Panc1 (cell line): ENCODE data around the gene FGR. TPM values are rescaled to one million over a fixed set of nuclear protein-coding genes. Genes with fewer than 3 reads are reported as not detected.
A peak's percentile ranks its signal among the peaks of the same experiment; 100 is the strongest.

ENCODE experiments used
- ATAC-seq: fragments of 200-7000 bp; cut with Tn5 transposase; 2 replicates; pipeline ENCODE4 v1.9.1; 2020; ENCODE audit warnings: mild to moderate bottlenecking, moderate library complexity
- BruUV-seq: library from RNA; stranded (reverse); fragments of 400-500 nt; replicated peaks from 2 replicates; lab custom pipeline; 2021; lab: Mats Ljungman, UMichigan
- CTCF ChIA-PET: fragments of 300-600 bp; sonication (Branson Sonifier 250); formaldehyde crosslinking; loops from one replicate; lab custom pipeline; 2022; ENCODE audit warnings: antibody characterized with exemption; lab: Charles Lee
- POLR2A ChIA-PET: fragments of 300-600 bp; sonication (Branson Sonifier 250); formaldehyde crosslinking; loops from one replicate; lab custom pipeline; 2022; ENCODE audit warnings: antibody characterized with exemption; lab: Charles Lee
- DNase-seq: peaks from one replicate; pipeline ENCODE4 v3.0.0-alpha.2; 2010; ENCODE audit warnings: low read depth, low spot score
- H3K27ac ChIP-seq: 2 replicates; pipeline ENCODE4 v1.5.1; 2011; ENCODE audit warnings: mild to moderate bottlenecking, low read length, inconsistent platforms
- H3K27me3 ChIP-seq: fragments of 200-500 bp; sonication (Bioruptor generic); 2 replicates; pipeline ENCODE4 v1.6.0; 2014; ENCODE audit warnings: low read length, inconsistent platforms; ENCODE audit not compliant: control insufficient read depth, insufficient read depth
- H3K36me3 ChIP-seq: fragments of 200-500 bp; sonication (Bioruptor generic); 2 replicates; pipeline ENCODE4 v1.5.1; 2014; ENCODE audit warnings: inconsistent platforms, mild to moderate bottlenecking, low read length, moderate library complexity; ENCODE audit not compliant: control insufficient read depth, insufficient read depth
- H3K4me1 ChIP-seq: 2 replicates; pipeline ENCODE4 v1.5.1; 2011; ENCODE audit warnings: inconsistent platforms, mild to moderate bottlenecking, low read length, moderate library complexity; ENCODE audit not compliant: control insufficient read depth, insufficient read depth
- H3K4me3 ChIP-seq, 2 experiments: 2 replicates each; pipeline ENCODE4 v1.5.1; 2011 to 2012; ENCODE audit warnings: low read depth in 2 of 2, low read length in 2 of 2, mild to moderate bottlenecking in 2 of 2, inconsistent platforms in 1 of 2, moderate library complexity in 1 of 2
- H3K9me3 ChIP-seq: fragments of 200-500 bp; sonication (Bioruptor generic); 2 replicates; pipeline ENCODE4 v1.5.1; 2014; ENCODE audit warnings: low read depth, mild to moderate bottlenecking, inconsistent platforms, low read length, moderate library complexity; ENCODE audit not compliant: control insufficient read depth, insufficient read depth
- POLR2AphosphoS5 ChIP-seq: IDR thresholded peaks from 2 replicates; pipeline ENCODE4 v1.6.1; 2012; ENCODE audit warnings: mild to moderate bottlenecking, low read depth, low read length, moderate library complexity
- SIN3A ChIP-seq: IDR thresholded peaks from 2 replicates; pipeline ENCODE4 v1.6.1; 2012; ENCODE audit warnings: low read depth, mild to moderate bottlenecking, low read length, moderate library complexity, borderline replicate concordance; ENCODE audit not compliant: insufficient read depth
- TCF7L2 ChIP-seq: IDR thresholded peaks from 2 replicates; pipeline ENCODE4 v1.6.1; 2011; ENCODE audit warnings: mild to moderate bottlenecking, low read depth, low read length, inconsistent platforms
- in situ Hi-C: cut with HindIII; loops from 2 replicates; pipeline ENCODE4 v1.10.0; 2016; ENCODE audit warnings: low sequenced_read_pairs, low pct_unique_long_range_greater_than_20kb
- intact Hi-C: fragments of 100-400 bp; cut with micrococcal nuclease; formaldehyde crosslinking; loops from one replicate; pipeline ENCODE4 v1.10.0; 2022; ENCODE audit not compliant: unreplicated experiment
- total RNA-seq: library from RNA; stranded (reverse); gene quantifications from one replicate; pipeline ENCODE4 v1.2.1, GENCODE V29; 2021; ENCODE audit not compliant: unreplicated experiment
- TF ChIP-seq, protein P1 (sequence below), 2 experiments: IDR thresholded peaks; 2 replicates each; pipeline ENCODE4 v1.6.1; 2011 to 2012; ENCODE audit warnings: low read depth in 2 of 2, control low read depth in 1 of 2, low read length in 1 of 2, mild to moderate bottlenecking in 1 of 2, moderate library complexity in 1 of 2; ENCODE audit not compliant: insufficient read depth in 1 of 2
- TF ChIP-seq, protein P2 (sequence below): fragments of 450-650 bp; IDR thresholded peaks from 2 replicates; pipeline ENCODE4 v1.5.1; 2017; ENCODE audit warnings: mild to moderate bottlenecking

Gene FGR
- total RNA-seq, 1 experiment from 2014 or later: 0.18 TPM

DNA sequence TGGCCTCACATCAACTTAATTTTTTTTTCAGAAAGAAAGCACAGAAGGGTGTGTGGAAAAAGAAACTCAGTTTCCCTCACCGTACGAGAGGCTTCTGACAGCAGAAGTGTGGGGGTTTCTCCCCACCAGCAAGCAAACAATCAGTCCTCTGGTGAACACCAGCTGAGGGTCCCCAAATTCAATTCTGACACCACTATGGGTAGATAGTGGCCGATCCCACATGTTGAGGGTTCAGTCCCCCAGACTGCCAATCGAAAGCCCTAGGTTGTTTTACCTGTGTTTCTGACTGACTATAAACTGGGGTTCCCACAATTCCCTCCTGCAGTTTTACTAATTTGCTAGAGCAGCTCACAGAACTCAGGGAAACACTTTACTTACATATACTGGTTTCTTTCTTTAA is 34.9 kb upstream of the FGR start:
- intact Hi-C loops (loop anchor here (10.0 kb wide), 1 partner anchor 275 kb away; the partner anchor contains the start of gene GPR3), in situ Hi-C loops (no loop called here)
- CTCF ChIA-PET: interaction anchor here (0.6 to 1.5 kb wide), 10 partner anchors 26 to 283 kb away, joined by 3 to 14 read pairs (median 4); partner anchors contain the start of genes FAM76A and STX12
- DNase-seq: no peak
- POLR2A ChIA-PET: interaction anchor here (0.5 to 0.6 kb wide), 2 partner anchors 124 to 1390 kb away, joined by 3 to 5 read pairs; no protein-coding TSS in a partner anchor
- Histone ChIP-seq H3K4me1 (peaks cover 7% of the 10 kb centered on the region; the same call in 1 of the 2 replicates), H3K36me3 (no peaks in the 10 kb centered on the region), H3K27me3 (no peaks in the 10 kb centered on the region), H3K9me3 (no peaks in the 10 kb centered on the region), H3K27ac (no peak overlapping the region), H3K4me3 (no peak overlapping the region)
- TF ChIP-seq, protein P1, sequence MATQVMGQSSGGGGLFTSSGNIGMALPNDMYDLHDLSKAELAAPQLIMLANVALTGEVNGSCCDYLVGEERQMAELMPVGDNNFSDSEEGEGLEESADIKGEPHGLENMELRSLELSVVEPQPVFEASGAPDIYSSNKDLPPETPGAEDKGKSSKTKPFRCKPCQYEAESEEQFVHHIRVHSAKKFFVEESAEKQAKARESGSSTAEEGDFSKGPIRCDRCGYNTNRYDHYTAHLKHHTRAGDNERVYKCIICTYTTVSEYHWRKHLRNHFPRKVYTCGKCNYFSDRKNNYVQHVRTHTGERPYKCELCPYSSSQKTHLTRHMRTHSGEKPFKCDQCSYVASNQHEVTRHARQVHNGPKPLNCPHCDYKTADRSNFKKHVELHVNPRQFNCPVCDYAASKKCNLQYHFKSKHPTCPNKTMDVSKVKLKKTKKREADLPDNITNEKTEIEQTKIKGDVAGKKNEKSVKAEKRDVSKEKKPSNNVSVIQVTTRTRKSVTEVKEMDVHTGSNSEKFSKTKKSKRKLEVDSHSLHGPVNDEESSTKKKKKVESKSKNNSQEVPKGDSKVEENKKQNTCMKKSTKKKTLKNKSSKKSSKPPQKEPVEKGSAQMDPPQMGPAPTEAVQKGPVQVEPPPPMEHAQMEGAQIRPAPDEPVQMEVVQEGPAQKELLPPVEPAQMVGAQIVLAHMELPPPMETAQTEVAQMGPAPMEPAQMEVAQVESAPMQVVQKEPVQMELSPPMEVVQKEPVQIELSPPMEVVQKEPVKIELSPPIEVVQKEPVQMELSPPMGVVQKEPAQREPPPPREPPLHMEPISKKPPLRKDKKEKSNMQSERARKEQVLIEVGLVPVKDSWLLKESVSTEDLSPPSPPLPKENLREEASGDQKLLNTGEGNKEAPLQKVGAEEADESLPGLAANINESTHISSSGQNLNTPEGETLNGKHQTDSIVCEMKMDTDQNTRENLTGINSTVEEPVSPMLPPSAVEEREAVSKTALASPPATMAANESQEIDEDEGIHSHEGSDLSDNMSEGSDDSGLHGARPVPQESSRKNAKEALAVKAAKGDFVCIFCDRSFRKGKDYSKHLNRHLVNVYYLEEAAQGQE (IDR thresholded peaks at IDR 0.05; ENCODE audit: insufficient read depth in 1 of 2, low read depth in 2 of 2, low read length in 1 of 2): no peak
- TF ChIP-seq, protein P2, sequence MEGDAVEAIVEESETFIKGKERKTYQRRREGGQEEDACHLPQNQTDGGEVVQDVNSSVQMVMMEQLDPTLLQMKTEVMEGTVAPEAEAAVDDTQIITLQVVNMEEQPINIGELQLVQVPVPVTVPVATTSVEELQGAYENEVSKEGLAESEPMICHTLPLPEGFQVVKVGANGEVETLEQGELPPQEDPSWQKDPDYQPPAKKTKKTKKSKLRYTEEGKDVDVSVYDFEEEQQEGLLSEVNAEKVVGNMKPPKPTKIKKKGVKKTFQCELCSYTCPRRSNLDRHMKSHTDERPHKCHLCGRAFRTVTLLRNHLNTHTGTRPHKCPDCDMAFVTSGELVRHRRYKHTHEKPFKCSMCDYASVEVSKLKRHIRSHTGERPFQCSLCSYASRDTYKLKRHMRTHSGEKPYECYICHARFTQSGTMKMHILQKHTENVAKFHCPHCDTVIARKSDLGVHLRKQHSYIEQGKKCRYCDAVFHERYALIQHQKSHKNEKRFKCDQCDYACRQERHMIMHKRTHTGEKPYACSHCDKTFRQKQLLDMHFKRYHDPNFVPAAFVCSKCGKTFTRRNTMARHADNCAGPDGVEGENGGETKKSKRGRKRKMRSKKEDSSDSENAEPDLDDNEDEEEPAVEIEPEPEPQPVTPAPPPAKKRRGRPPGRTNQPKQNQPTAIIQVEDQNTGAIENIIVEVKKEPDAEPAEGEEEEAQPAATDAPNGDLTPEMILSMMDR: no peak
- TF ChIP-seq TCF7L2 (no peak), POLR2AphosphoS5 (no peak), SIN3A (no peak)
- no peak for ATAC-seq
- no TSS peak for BruUV-seq

DNA sequence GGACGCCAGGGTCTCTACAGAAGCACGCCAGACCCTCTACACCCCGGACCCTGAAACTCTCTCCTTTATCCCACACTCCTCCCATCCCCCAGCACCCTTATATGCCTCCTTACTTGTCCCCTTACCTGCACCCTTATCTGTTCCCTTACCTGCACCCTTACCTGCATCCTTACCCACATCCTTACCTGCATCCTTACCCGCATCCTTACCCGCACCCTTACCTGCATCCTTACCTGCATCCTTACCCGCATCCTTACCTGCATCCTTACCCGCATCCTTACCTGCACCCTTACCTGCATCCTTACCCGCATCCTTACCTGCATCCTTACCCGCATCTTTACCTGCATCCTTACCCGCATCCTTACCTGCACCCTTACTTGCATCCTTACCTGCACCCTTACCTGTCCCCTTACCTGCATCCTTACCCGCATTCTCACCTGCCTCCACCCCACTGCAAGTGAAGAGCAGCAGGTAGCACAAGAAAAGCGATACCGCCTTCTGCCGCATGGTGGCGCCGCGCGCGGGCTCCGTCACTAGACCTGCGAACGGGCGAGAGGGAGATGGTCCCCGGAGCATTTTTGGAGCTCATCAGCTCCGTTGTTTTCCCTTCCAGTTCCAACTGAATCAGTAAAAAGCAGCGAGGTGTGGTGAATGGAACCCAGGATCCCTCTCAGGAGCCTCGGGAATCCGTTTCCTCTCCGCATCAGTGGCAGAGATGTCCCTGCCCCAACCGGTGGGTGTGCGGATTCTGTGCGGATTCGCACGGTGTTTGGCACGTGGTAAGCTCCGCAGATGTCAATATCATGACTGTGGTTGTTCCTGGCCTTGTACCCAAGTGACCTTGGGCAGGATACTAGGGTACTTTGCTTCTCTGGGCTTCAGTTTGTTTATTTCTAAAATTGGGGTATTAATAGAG is 34.1 kb upstream of the FGR start:
- peak overlapping the region; percentile 33 to 57 for H3K4me3 ChIP-seq
- no peaks in the 10 kb centered on the region for H3K36me3 ChIP-seq
- BruUV-seq: no TSS peak
- ChIA-PET POLR2A (interaction anchor here (0.5 kb wide), 1 partner anchor 123 kb away, joined by 5 read pairs; no protein-coding TSS in a partner anchor), CTCF (interaction anchor here (0.6 to 1.5 kb wide), 12 partner anchors 27 to 549 kb away, joined by 3 to 14 read pairs (median 4); partner anchors contain the start of genes FAM76A and STX12)
- H3K9me3 ChIP-seq: no peaks in the 10 kb centered on the region
- no peak overlapping the region for H3K27ac ChIP-seq
- DNase-seq (no peak), ATAC-seq (peak; percentile 54)
- H3K27me3 ChIP-seq: no peaks in the 10 kb centered on the region
- in situ Hi-C loops: no loop called here
- TF ChIP-seq TCF7L2 (no peak), SIN3A (no peak), POLR2AphosphoS5 (no peak)
- TF ChIP-seq, protein P2: peak; percentile 93
- TF ChIP-seq, protein P1 (IDR thresholded peaks at IDR 0.05; ENCODE audit: insufficient read depth in 1 of 2, low read depth in 2 of 2, low read length in 1 of 2): no peak
- intact Hi-C loops: loop anchor here (10.0 kb wide), 1 partner anchor 274 kb away; the partner anchor contains the start of gene GPR3
- peaks cover 7% of the 10 kb centered on the region; the same call in 1 of the 2 replicates for H3K4me1 ChIP-seq
